GM19351 (cell line): ENCODE results near the gene TLE3.
"Not testable (repeated sequence)": the region's sequence is repeated elsewhere in the genome, so short reads cannot be mapped to it uniquely, and the experiment has no call there.

Experiments
- ATAC-seq: cut with Tn5 transposase; IDR thresholded peaks from one replicate; pipeline ENCODE4 v1.9.1; 2021; ENCODE audit warnings: mild to moderate bottlenecking, moderate library complexity; ENCODE audit not compliant: unreplicated experiment

Gene TLE3

DNA sequence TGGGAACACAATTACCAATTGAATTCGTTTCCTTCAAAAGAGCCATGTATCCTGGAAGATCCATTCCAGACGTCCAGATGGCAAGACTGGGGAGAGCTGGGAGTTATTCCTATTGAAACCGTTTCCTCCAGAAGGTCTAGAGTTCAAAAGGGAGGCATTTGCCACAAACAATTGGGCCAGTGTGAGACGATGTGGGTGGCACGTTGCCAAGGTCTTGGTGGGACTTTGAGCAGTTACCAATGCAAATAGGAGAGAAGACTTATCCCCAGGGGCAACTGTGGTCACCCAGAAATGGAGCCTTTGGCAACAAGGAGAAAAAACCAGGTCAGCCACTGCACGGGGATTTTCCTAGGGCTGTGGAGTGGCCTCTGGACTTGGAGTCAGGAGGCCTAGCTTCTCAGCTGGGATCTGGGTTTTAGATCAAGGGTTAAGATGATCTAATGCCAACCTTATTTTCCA, 29.6 kb upstream of the TLE3 start:
- ATAC-seq = no peak

DNA sequence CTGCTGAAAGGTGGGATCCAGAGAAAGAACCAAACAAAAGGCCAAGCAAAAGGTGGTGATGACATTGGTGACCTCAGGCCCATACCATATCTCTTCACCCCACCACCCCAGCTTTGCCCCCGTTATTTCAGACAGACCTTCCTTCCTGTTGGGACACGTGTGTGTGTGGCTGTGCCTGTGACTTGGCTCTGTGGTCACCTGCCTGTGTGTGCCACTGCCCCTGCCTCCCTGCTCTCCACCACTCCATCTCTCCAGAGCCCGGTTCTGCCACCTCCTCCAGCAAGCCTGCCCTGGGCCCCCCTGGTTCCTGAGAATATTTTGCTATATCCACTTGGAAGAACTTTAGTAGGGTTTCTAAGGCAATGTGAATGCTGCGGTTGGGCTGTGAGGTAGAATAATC, 28.6 kb upstream of the TLE3 start:
- no peak for ATAC-seq

DNA sequence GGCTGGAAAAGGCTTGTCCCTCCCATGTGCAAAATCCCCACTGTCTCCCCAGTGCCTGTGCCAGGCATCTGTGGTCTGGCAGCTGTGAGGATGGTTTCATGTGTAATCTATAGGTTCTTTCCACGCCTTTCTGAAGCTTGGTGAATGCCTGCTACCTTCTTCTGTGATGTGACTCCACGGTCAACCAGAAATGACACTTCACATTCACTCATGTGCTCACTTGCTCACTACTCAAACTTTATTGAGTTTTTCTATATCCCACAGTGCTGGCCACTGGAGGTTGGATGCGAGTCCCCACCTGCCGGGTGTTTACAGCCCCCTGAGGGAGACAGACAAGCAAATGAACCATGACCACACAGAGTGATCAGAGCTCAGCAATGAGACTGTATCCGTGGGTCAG, 27.9 kb upstream of the TLE3 start:
- no peak for ATAC-seq

DNA sequence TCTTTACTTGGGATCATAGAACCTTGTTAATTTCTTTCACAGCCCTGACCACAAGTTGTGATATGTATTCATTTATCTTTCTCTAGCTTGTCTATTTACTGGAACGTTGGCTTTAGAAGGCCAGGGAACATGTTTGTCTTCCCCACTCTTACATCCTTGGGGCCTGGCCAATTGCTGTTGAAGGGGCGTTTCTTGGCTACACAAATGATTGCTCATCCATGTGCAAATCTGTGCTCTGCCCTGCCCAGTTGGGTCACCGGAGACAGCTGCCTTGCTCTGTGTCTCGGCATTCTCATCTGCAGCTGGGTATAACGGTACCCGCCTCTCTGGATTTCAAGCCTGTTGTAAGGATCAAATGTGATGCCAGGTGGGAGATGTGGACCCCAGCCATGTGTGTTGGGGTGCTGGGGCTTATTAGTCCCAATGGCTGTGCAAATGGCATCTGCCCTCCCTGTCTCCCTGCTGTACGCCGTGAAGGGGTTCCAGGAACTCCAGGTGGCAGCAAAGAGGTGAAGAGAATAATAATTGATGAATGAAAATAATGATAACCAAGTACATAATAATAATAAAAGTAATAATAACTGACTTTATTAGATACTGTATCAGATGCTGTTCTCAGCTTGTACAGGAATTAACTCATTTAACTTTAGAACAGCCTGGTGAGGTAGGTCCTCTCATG, 24.0 kb upstream of the TLE3 start:
- ATAC-seq = no peak

DNA sequence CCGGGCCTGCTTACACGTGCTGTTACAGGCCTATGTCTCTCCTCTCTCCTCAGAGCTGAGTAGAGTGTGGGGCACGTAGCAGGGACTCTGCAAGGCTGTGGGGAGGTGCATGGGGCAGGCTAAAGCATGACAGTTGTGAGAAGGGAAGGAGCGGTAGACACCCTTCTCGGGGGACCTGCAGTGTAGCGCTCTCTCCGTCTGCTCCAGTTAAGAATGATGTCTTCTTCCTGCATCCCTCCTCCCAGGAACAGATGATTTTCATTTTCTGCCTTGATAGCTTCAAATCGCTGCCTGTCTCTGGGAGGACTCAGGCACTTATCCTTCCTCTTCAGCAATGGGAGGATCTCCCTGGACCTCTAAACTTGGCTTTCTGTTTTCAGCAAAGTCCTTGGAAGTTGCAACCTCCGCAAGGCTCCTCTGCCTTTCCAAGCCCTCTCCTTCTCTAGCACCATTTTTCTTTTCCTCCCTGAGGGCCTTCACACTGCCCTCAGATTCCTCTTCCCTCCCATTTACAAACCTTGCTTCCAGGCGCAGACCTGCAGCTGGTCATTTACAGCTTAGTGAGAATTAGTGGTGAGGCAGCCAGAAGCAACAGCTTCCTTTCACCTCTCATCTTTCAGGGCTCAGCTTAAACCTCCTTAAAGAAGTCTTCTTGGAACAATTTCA, 23.4 kb upstream of the TLE3 start:
- ATAC-seq = no peak

DNA sequence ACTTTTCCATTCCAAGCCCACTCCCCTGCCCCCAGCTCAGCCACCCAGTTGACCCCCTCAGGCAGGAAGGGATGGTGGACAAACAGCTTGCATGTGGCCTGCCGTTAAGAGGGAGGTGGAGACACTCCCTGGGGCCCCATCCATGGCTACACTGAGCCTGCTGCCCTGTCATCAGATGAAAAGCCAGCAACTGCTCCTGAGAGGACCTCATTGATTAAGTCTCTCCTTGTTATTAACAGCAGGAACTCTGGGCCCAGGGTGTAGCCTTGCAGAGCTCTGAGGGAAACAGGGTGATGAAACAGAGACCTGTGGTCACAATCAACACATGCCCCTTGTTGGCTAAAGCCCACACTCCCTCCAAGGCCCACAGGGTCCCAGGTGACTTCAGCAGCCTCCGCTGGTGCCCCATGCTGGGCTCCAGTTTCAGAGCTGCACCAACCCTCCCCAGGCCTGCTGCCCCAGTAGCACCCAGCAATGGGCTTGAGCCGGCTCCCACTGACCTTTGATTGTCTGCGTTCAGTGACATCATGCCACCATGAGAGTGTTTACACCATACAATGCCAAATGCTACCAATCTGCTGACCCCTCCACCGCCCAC, 22.3 kb upstream of the TLE3 start:
- no peak for ATAC-seq

DNA sequence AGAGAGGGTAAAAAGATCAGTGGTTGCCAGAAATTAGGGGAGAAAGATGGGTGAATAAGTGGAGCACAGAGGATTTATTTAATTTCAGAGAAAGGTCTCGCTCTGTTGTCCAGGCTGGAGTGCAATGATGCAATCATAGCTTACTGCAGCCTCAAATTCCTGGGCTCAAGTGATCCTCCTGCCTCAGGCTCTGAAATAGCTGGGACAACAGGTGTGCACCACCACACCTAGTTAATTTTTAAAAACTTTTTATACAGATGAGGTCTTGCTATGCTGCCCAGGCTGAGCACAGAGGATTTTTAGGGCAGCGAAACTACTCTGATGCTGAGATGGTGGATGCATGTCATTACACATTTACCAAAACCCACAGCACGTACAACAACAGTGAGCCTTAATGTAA, 20.9 kb upstream of the TLE3 start:
- no peak for ATAC-seq

DNA sequence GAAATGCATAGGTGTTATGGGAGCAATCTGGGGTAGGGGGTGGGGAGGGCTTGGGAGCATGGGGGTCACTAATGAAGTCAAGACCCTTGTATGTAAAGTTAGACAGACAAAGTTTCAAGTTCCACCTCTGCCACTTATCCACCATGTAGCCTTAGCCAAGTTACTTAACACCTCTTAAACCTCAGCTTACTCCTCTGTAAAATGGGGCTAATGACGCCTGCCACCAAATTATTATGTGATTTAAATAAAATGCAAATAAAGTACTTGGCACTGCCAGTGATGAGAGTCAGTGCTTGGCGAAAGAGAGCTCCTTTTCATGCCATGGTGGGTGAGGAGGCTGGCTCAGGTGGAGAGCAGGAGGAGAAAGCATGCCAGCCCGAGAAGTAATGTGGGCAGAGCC, 18.6 kb upstream of the TLE3 start:
- ATAC-seq = no peak

DNA sequence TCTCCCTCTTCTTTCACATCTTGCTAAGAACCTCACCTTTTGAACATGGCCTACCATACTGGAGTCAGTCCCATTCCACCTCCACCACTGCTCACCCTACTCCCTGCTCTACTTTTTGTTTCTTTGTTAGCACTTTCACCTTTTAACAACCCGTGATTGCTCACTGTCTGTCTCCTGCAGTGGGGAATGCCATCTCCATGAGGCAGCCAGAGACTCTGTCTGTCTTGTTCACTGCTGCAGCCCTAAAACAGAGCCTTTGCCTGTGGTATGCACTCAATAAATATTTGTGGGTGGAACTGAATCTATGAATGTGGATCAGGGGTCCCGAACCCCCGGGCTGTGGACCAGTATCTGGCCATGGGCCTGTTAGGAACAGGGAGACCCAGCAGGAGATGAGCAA, 16.5 kb upstream of the TLE3 start:
- ATAC-seq = no peak

DNA sequence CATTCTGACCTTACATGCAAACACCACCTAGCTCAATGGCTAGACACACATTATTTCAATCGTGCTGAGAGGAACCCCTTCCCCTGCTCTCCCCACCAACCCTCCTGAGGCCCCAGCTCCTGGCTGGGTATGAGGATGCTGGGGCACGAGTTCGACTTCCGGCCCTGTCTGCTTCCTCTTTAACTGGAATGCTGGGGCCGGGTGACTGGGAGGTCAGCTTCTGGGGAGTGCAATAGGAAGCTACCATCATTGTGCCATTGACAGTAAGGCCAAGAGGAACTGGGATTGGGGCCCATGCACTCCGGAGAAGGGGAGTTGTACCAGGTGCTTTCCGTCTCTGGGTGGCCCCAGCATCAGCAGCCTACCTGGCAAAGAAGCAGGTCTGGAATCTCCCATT, 15.6 kb upstream of the TLE3 start:
- no peak for ATAC-seq

DNA sequence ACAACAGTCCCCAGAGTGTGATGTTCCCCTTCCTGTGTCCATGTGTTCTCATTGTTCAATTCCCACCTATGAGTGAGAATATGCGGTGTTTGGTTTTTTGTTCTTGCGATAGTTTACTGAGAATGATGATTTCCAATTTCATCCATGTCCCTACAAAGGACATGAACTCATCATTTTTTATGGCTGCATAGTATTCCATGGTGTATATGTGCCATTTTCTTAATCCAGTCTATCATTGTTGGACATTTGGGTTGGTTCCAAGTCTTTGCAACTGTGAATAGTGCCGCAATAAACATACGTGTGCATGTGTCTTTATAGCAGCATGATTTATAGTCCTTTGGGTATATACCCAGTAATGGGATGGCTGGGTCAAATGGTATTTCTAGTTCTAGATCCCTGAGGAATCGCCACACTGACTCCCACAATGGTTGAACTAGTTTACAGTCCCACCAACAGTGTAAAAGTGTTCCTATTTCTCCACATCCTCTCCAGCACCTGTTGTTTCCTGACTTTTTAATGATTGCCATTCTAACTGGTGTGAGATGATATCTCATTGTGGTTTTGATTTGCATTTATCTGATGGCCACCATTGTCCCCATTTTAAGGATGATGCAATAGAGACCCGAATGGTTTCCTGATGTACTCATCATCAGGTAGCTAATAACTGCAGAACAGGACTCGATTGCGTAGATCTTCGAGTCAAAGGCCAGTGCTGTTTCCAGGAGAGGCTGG, 15.0 kb upstream of the TLE3 start:
- not testable (repeated sequence) for ATAC-seq

DNA sequence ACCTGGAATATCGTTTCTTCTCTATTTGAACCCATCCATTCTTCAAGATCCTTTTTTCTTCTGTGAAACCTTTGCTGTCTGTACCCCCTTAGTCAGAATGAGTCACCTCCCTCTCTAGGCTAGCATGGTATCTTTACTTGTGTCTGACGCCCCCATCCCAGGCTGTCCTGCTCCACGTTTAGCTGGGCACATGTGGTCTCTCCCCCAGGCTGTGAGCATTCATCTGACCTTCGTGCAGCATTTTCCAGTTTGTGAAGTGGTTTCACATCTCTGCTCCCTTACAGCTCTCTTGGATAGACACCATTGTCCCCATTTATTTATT, 14.3 kb upstream of the TLE3 start:
- ATAC-seq = no peak

DNA sequence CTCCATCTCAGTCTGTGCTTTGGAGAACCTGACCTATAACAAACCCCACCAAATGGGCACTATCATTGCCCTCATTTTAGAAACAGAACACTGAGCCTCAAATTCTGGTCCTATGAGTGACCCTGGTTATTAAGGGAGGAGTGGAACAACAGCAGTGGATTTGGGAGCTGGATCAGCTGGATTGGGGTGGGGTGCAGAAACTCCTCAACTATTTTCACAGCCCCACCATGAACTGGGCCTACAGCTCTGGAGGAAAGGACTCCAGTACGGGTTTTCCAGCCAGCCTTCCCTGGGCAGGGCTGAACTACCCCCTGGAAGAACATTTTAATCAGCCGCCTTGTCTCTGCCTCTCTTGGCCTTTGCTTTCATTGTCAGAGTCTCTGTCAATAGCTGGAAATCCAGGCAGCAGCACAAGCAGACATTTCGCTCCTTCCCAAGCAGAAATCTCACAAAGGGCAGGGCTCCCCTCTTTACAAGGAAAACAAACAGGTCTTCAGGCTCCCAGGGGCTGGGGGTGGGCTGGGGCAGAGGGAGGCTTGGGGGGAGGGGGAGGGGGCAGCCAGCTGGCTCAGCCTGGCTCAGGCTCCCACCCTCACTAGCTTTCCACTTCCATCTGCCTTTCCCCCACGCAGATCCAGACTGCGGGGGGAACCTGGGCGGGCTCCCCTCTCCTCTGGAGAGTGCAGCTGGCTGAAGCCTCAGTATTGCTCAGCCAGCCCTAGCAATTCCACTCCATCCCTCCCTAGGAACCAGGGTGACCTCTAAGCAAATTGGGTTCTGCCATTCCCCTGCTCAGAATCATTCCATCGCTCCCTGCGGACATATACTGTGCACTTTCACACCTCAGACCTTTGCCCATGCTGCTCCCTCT, 13.7 kb upstream of the TLE3 start:
- ATAC-seq = no peak

DNA sequence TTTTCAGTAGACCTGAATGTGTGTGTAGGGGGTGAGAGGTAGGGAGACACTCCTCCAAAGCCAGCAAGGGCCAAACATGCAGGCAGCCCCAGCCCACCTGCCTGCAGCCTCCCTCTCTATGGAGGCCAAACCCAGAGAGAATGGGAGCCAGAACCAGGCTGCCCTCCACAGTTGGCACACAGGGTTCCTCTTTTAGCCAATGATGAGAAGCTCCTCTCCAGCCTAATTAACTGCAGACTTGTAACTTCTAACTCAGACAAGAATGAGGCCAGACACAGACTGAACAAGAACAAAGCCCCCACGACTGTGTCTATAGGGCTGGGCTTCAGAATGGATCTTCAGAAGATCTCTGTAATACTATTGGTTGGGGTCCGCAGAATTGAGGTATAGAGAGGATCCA, 12.3 kb upstream of the TLE3 start:
- no peak for ATAC-seq

DNA sequence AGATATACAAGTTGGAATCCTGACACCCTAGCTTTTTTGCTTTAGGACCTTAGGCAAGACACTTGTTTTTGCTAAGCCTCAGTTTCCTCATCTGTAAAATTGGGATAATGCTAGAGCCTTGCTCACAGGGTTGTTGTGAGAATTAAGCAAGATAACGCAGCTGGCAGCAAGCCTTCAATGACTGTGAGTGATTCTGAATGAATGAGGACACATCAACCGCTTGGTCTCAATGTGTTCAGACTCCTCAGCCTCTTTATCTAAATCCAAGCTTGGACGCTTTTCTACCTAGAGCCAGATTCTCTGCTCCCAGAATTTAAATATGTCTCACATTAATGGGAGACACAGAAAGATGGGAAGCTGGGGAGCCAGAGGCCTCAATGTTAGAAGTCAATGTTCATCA, 11.8 kb upstream of the TLE3 start:
- ATAC-seq = no peak

DNA sequence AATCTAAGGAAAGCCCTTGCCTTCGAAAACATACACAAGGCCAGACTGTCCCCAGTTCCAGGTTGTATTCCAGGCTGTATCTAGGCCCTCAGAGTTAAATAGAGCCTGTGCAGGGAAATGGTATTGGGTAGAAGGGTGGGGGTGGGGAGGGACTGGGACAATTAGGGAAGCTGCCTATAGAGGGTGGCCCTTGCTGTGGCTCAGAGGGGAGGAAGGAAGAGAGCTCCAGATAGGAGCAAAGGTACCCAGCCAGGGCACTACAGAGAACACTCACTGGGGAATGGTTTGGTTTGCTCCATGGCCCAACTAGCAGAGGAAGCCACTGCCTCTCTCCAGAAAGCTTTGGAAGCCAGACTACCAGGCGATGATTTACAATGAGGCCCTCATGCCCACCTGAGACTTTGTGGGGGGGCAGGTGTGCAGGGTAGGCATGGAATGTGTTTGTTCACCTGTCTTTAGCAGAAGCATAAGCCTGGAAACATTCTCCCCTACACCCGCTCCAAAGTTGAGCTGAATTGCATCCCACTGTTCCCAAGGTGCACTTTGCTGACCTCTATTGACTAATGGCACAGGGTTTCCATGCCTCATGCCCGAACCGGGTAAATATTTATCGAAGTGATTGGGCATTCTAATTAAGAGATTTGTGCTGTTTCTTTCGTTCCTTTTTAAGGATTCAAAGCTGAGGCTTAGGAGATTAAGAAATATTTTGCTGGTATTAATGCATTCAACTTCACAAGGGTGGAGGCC, 6.3 kb upstream of the TLE3 start:
- ATAC-seq = no peak

DNA sequence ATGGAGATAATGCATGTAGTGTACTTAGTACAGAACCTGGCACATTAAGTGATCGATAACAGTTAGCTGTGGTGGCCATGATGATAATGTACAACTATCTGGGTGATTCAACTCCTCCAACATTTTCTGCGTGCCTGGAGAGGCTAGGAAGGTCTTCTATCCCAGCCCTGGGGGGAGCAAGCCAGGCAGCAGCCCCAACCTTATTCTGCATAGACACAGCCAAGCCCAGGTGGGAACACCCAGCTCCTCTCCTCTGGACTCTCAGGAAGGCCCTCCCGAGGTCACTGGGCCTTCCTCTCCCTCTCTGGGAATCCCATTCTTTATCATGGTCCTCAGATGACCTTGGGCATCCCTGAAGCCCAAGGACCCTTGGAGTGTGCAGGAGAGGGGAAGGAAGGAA, 5.1 kb upstream of the TLE3 start:
- ATAC-seq = no peak

DNA sequence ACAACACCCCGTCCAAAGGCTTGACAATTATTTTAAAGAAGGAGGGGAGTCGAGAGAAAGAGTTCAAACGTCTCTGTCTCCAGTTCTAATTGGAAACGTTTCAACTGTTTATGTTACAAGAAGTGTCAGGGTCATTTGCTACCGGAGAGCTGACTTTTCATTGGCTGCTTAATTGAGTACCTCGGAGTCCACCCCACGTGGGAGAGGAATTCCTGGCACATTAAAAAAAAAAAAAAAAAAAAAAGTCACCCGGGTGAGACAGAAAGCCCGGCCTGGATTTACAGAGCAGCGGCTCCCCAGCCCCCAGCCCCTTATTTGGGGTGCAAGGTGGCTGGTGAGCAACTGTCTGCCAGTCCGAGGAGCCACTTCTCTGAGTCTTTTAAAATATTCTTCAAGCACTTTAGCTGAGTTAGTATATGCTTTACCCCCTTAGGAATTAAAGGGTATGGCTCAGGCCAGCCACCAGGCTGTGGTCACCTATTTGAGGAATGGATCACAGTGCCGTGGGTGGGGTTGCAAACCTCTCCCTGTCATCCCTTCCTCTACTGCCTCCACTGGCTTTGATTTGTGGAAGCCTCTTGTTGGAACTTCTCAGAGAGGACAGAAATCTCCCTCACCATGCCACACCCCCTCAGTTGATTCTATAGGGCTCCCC, 3.9 kb upstream of the TLE3 start:
- no peak for ATAC-seq

DNA sequence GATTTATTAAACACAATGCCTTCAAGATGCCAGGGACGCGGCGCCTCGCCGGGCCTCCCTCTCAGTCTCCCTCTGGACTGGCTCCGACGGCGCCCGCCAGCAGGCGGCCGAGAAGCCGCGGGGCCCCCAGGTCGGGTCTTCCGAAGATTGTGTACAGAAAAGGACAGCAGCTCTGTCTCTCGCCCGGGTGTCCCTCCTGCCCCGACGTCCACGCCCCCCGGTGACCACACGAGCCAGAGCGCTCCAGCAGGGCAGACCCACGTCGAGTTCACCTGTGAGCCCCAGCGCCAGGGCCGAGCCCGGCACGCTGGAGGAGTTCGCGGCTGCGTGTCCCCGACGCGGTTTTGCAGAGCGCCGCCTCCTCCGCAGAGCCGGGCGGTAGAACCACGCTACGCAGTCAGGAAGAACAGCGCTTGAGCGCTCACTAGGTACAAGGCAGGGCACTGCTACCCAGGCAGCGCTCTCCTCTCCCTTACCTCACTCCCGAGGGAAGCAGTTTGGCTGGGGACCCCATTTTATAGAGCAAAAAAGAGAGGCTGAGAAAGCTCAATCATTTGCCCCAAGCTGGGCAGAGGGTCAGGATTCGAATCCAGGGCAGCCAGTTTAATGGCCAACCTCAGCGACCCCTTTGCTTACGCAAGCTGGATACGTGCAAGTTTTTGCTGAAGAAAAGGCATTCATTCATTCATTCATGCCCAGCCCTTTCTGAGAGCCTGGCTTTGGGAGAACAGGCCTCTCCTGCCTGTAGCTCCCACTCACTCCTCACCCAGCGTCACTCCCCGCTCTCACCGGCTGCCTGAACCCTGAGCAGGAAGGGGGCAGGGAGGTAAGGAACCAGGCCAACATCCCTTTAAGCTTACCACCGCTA, 3.0 kb upstream of the TLE3 start:
- ATAC-seq = no peak
